Activated CD4-positive, alpha-beta T cell treated with anti-CD3 and anti-CD28 coated beads, Interleukin-2, amount 50 U/mL, for 48 hours (primary cell): Measurements from ENCODE around the gene C10orf105.
A peak's percentile ranks its signal among the peaks of the same experiment; 100 is the strongest.

ENCODE experiments used
- DNase-seq, 2 experiments: peaks; one replicate each; pipeline ENCODE4 v3.0.0-alpha.2; 2020

Gene C10orf105

GRCh38 chr10:71719464-71720201 is at the start of gene C10orf105:
TSS of gene C10orf105 (minus strand) at chr10:71719778. CDS start at chr10:71716337, 3,441 bp downstream.
- no peak for DNase-seq

GRCh38 chr10:71767420-71768035 is 48.0 kb upstream of the C10orf105 start:
- no peak for DNase-seq

GRCh38 chr10:71766717-71767419 is 47.3 kb upstream of the C10orf105 start:
- no peak for DNase-seq

- DNase-seq: no peak
These were observed 46.5 kb upstream of the C10orf105 start for GRCh38 chr10:71765906-71766716.

GRCh38 chr10:71765176-71765904 is 45.8 kb upstream of the C10orf105 start:
- DNase-seq: no peak

GRCh38 chr10:71763352-71764127 is 44.0 kb upstream of the C10orf105 start:
- DNase-seq: no peak

GRCh38 chr10:71762324-71762723 is 42.7 kb upstream of the C10orf105 start:
- DNase-seq: no peak

- peak in 1 of 2 experiments; percentile 7 for DNase-seq
These were observed 42.0 kb upstream of the C10orf105 start for GRCh38 chr10:71761541-71762113.

GRCh38 chr10:71761105-71761511 is 41.5 kb upstream of the C10orf105 start:
- peak in 1 of 2 experiments; percentile 62 for DNase-seq

GRCh38 chr10:71757399-71757922 is 37.9 kb upstream of the C10orf105 start:
- DNase-seq: peak in 1 of 2 experiments; percentile 26

GRCh38 chr10:71756311-71757191 is 37.0 kb upstream of the C10orf105 start:
- DNase-seq: no peak

- DNase-seq: no peak
These were observed 35.8 kb upstream of the C10orf105 start for GRCh38 chr10:71755179-71755879.

- DNase-seq: no peak
These were observed 35.0 kb upstream of the C10orf105 start for GRCh38 chr10:71754562-71754961.

GRCh38 chr10:71753960-71754505 is 34.5 kb upstream of the C10orf105 start:
- DNase-seq: no peak

GRCh38 chr10:71753091-71753959 is 33.7 kb upstream of the C10orf105 start:
- no peak for DNase-seq

GRCh38 chr10:71752391-71753090 is 33.0 kb upstream of the C10orf105 start:
- no peak for DNase-seq
